HG03139 (cell line): ENCODE data around the gene ITPKB.
"Not testable (repeated sequence)": the region's sequence is repeated elsewhere in the genome, so short reads cannot be mapped to it uniquely, and the experiment has no call there.

Experiments used
- ATAC-seq: cut with Tn5 transposase; IDR thresholded peaks from one replicate; pipeline ENCODE4 v1.9.1; 2021; ENCODE audit not compliant: unreplicated experiment

ITPKB gene

GRCh38 chr1:226605318-226605950 lies 133.6 kb downstream of the ITPKB start:
- ATAC-seq, result no peak

- ATAC-seq, result no peak
Measured at GRCh38 chr1:226604560-226605317, 134.3 kb downstream of the ITPKB start.

- no peak for ATAC-seq
Measured at GRCh38 chr1:226603858-226604559, 135.1 kb downstream of the ITPKB start.

GRCh38 chr1:226603022-226603857 lies 135.8 kb downstream of the ITPKB start:
- no peak for ATAC-seq

GRCh38 chr1:226602186-226603021 lies 136.7 kb downstream of the ITPKB start:
- ATAC-seq, result no peak

GRCh38 chr1:226601456-226601855 lies 137.6 kb downstream of the ITPKB start:
- no peak for ATAC-seq

GRCh38 chr1:226600254-226600653 lies 138.8 kb downstream of the ITPKB start:
- no peak for ATAC-seq

GRCh38 chr1:226599636-226600238 lies 139.3 kb downstream of the ITPKB start:
- no peak for ATAC-seq

- ATAC-seq, result not testable (repeated sequence)
Measured at GRCh38 chr1:226598955-226599354, 140.1 kb downstream of the ITPKB start.

GRCh38 chr1:226598455-226598849 lies 140.6 kb downstream of the ITPKB start:
- no peak for ATAC-seq

GRCh38 chr1:226597616-226598454 lies 141.2 kb downstream of the ITPKB start:
- no peak for ATAC-seq

GRCh38 chr1:226596531-226597165 lies 142.4 kb downstream of the ITPKB start:
- no peak for ATAC-seq

GRCh38 chr1:226593541-226593940 lies 145.5 kb downstream of the ITPKB start:
- ATAC-seq, result no peak

- ATAC-seq, result no peak
Measured at GRCh38 chr1:226590614-226591013, 148.5 kb downstream of the ITPKB start.

GRCh38 chr1:226589008-226589733 lies 149.9 kb downstream of the ITPKB start:
- no peak for ATAC-seq

- ATAC-seq, result no peak
Measured at GRCh38 chr1:226588484-226588883, 150.6 kb downstream of the ITPKB start.

- ATAC-seq, result no peak
Measured at GRCh38 chr1:226586650-226587422, 152.2 kb downstream of the ITPKB start.
